ENCODE data around the gene NFAT5.
"Not testable (repeated sequence)": the region's sequence is repeated elsewhere in the genome, so short reads cannot be mapped to it uniquely, and the experiment has no call there.

NFAT5 gene

GRCh38 chr16:69555867-69556266 lies 9.9 kb upstream of the NFAT5 start:
- TF ChIP-seq CTCF (IDR thresholded peaks at IDR 0.05; ENCODE audit: low read depth, low read length): no peak
- DNase-seq (ENCODE audit: extremely low read depth, low read depth): no peak

- DNase-seq (ENCODE audit: extremely low read depth, low read depth): no peak
- TF ChIP-seq CTCF (IDR thresholded peaks at IDR 0.05; ENCODE audit: low read depth, low read length): no peak
These were observed 6.6 kb upstream of the NFAT5 start for GRCh38 chr16:69559164-69559563.

DNA sequence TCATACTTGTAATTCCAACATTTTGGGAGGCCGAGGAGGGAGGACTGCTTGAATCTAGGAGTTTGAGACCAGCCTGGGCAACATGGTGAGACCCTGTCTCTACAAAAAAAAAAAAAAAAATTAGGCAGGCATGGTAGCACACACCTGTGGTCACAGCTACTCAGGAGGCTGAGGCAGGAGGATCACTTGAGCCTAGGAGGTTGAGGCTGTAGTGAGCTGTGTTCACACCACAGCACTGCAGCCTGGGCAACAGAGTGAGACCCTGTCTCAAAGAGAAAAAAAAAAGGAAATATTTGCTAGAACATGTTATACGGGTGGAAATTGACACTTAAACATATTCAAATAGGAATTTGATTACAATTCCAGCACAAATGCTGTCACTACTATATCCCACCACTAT lies 4.4 kb upstream of the NFAT5 start:
- DNase-seq (ENCODE audit: extremely low read depth, low read depth): not testable (repeated sequence)

DNA sequence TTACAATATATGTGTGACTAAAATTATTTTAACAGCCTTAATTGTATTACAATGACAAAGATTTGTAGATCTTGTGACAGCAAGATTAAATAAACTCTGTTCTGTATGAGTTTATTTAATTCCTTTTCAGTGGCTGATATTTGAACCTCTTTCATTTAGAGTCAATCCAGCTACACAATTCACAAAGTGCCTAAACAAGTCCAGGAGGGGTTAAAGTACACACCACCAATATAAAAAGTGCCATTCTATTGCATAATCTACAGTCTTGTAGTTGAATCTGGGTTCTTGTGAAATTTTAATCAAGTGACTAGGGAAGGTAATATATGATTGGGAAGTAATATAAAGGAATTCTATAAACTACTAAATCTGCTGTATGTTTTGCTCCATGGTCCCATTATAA lies 3.9 kb upstream of the NFAT5 start:
- no peak for DNase-seq (ENCODE audit: extremely low read depth, low read depth)
- no peak for TF ChIP-seq CTCF (IDR thresholded peaks at IDR 0.05; ENCODE audit: low read depth, low read length)

DNA sequence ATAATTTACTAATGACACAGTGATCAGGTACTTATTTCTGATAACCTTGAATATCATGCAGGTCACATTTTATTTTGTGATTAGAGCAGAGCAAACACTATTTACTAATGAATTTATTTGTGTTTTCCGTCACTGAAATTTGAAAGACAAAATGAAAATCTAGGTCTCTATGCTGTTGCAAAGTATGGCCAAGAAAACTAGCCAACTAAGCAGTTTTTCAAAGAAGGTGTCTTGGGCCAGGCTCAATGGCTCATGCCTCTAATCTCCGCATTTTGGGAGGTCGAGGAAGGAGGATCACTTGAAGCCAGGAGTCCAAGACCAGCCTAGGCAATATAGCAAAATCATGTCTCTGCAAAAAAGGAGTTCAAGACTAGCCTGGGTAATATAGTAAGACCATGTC lies 3.0 kb upstream of the NFAT5 start:
- DNase-seq (ENCODE audit: extremely low read depth, low read depth): no peak
- TF ChIP-seq CTCF (IDR thresholded peaks at IDR 0.05; ENCODE audit: low read depth, low read length): no peak

- TF ChIP-seq CTCF (IDR thresholded peaks at IDR 0.05; ENCODE audit: low read depth, low read length): no peak
- DNase-seq (ENCODE audit: extremely low read depth, low read depth): no peak
These were observed 1.9 kb upstream of the NFAT5 start for GRCh38 chr16:69563605-69564580.

DNA sequence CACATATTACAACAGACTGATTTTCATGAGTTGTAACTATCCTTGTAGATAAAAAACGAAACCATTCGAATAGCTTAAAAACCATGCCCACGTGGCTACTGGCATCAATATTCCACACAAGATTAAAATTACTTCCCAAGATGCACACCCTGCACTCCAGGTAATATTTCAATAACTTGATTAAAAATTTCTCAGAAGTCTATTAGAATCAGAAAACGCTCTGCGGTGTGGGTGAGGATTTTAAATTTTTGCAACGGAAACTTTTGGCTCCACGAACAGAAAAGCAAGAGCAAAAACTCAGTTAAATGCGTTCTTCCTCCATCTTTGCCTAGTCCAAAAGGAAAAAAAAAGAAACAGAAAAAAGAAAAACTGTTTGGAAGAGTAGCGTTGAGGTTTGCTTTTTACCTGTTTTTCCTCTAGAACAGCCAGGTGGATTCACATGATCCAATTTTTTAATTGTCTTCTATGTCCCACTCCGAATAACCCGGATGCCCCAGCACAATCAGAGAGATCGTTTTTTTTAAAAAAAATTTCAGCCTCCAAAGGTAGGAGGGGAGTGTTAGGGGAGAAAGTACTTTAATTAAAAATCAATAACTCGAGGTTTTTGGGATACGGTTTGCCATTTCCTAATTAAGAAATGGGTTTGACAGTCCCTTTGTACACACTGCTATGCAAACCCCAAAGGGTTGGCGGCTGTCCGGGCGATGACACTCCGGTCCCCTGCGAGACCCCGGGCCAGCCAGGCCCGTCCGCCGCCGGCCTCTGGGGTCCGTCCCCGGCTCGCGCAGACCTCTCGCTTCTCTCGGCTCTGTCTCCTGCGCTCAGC lies 708 bp upstream of the NFAT5 start:
- TF ChIP-seq CTCF (IDR thresholded peaks at IDR 0.05; ENCODE audit: low read depth, low read length): no peak
- no peak for DNase-seq (ENCODE audit: extremely low read depth, low read depth)
